ENCODE results near the gene HDAC4.

Gene HDAC4

DNA sequence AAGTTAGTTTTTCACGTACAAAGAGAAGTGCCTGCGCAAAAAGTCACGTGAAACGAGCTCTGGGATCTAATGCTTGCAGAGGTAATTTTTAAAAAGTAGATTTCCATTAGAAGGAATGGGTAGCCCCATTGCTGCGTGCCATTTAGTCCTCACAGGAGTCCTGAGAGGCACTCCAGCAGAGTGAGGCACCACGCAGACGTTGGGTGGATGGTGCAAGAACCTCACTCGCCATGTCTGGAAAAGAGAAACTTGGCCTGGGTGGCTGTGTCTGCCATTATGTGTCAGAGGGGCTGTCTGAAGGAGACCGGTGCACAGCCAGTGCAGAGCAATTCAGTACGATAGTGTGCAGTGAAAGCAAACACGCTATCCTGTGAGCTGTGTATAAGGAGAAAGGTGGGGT is 1.8 kb upstream of the HDAC4 start:
- H3K4me3 ChIP-seq, result peak overlapping the region in 7 of 10 experiments; percentile 59 to 75 (median 68); a peak in 10 of 20 replicates

GRCh38 chr2:239401881-239402233 is 1.0 kb upstream of the HDAC4 start:
- H3K9ac ChIP-seq, result peak overlapping the region; percentile 96 to 100 (median 98)

More for the DNA sequence above, 1.8 kb upstream of the HDAC4 start:
- Histone ChIP-seq H3K27me3 (no peaks in the 10 kb centered on the region), H3K27ac (peak overlapping the region in 1 of 11 experiments; percentile 99; a peak in 1 of 22 replicates), H3K4me1 (peaks cover 25 to 46% (median 35%) of the 10 kb centered on the region in 10 experiments), H3K9ac (peak overlapping the region in 8 of 11 experiments; percentile 96 to 100 (median 98); a peak in 8 of 22 replicates), H4K20me1 (peaks cover 11 to 24% (median 20%) of the 10 kb centered on the region in 11 experiments; a peak in 21 of 22 replicates), H3K36me3 (no peaks in the 10 kb centered on the region), H3K9me3 (replicated peaks in 1 of 11) (no peaks in the 10 kb centered on the region; a peak in 1 of 22 replicates), H3K4me2 (peak overlapping the region; percentile 80 to 96 (median 90))
- TF ChIP-seq Cebpa-rat (IDR thresholded peaks at IDR 0.05), result no peak

DNA sequence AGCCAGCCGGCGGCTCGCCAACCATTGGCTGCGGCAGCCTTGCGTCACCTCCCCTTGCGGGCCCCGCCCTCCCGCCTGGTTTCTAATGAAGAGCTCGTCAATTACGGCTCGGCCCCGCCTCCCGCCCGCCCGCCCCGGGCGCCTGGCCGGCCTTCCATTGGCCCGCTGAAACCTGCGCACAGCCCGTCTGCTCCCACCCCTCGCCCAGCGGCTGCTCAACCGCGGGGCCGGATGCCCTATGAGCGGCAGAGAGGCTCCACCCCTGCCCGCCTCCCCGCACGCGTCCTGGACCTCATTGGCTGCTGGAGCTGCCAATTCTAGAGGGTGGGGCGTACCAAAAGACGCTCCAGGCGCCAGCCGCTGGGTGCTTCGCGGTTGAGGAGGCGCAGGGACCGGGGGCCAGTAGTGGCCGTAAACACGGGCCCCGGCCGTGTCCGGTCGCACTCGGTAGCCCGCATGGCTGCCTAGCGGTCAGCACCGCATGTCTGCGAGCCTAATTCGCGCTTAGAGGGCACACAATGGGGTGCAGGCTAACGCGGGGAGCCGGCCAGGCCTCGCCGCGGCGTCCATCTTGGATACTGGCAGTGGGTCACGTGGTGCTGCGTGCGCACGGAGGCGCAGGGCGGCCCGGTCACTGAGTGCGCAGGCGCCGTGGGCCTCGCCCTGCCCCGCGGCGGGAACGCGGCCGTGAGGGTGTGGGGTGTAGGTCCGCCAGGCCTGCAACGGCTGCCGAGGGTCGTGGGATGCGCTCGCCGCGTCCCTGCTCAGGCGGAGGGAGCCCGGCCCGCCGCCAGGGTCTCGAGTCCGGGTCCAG is 454 bp upstream of the HDAC4 start:
- no peaks in the 10 kb centered on the region; a peak in 1 of 22 replicates for H3K36me3 ChIP-seq
- peak overlapping the region; percentile 96 to 100 (median 99) for H3K27ac ChIP-seq
- peaks cover 34 to 44% (median 40%) of the 10 kb centered on the region in 10 experiments for H3K4me1 ChIP-seq
- no peaks in the 10 kb centered on the region for H3K27me3 ChIP-seq
- H3K4me3 ChIP-seq, result peak overlapping the region; percentile 78 to 94 (median 90)
- H3K9ac ChIP-seq, result peak overlapping the region; percentile 96 to 100 (median 98)
- H3K4me2 ChIP-seq, result peak overlapping the region; percentile 80 to 96 (median 90)
- TF ChIP-seq Cebpa-rat (IDR thresholded peaks at IDR 0.05), result no peak
- peaks cover 25 to 38% (median 34%) of the 10 kb centered on the region in 11 experiments; a peak in 21 of 22 replicates for H4K20me1 ChIP-seq
- H3K9me3 ChIP-seq (replicated peaks in 1 of 11), result no peaks in the 10 kb centered on the region; a peak in 1 of 22 replicates

More at GRCh38 chr2:239401881-239402233, 1.0 kb upstream of the HDAC4 start:
- Histone ChIP-seq H3K4me1 (peaks cover 33 to 48% (median 39%) of the 10 kb centered on the region in 10 experiments), H3K4me3 (peak overlapping the region; percentile 59 to 75 (median 68)), H4K20me1 (peaks cover 19 to 32% (median 28%) of the 10 kb centered on the region in 11 experiments; a peak in 21 of 22 replicates), H3K9me3 (replicated peaks in 1 of 11) (no peaks in the 10 kb centered on the region; a peak in 1 of 22 replicates), H3K27me3 (no peaks in the 10 kb centered on the region), H3K36me3 (no peaks in the 10 kb centered on the region; a peak in 1 of 22 replicates), H3K27ac (peak overlapping the region; percentile 96 to 100 (median 99)), H3K4me2 (peak overlapping the region; percentile 80 to 96 (median 90))
- TF ChIP-seq Cebpa-rat (IDR thresholded peaks at IDR 0.05), result no peak

GRCh38 chr2:239399921-239400595 is 762 bp downstream of the HDAC4 start:
- peak overlapping the region; percentile 78 to 94 (median 90) for H3K4me3 ChIP-seq
- H3K9ac ChIP-seq, result peak overlapping the region; percentile 88 to 96 (median 93)
- TF ChIP-seq Cebpa-rat (IDR thresholded peaks at IDR 0.05), result no peak
- no peaks in the 10 kb centered on the region for H3K27me3 ChIP-seq
- no peaks in the 10 kb centered on the region; a peak in 1 of 22 replicates for H3K36me3 ChIP-seq
- peaks cover 35 to 50% (median 46%) of the 10 kb centered on the region in 11 experiments; a peak in 21 of 22 replicates for H4K20me1 ChIP-seq
- peaks cover 36 to 43% (median 40%) of the 10 kb centered on the region in 10 experiments for H3K4me1 ChIP-seq
- H3K27ac ChIP-seq, result peak overlapping the region; percentile 82 to 95 (median 88)
- peak overlapping the region; percentile 77 to 98 (median 94) for H3K4me2 ChIP-seq
- no peaks in the 10 kb centered on the region for H3K9me3 ChIP-seq (replicated peaks in 1 of 11)

GRCh38 chr2:239399433-239399920 is 1.3 kb downstream of the HDAC4 start:
- Histone ChIP-seq H3K27me3 (no peaks in the 10 kb centered on the region), H3K9ac (peak overlapping the region; percentile 88 to 96 (median 93)), H3K27ac (peak overlapping the region; percentile 82 to 95 (median 88); a peak in 19 of 22 replicates), H3K4me1 (peaks cover 38 to 48% (median 45%) of the 10 kb centered on the region in 10 experiments), H3K9me3 (replicated peaks in 1 of 11) (no peaks in the 10 kb centered on the region), H3K4me2 (peak overlapping the region; percentile 77 to 98 (median 94)), H4K20me1 (peaks cover 41 to 56% (median 52%) of the 10 kb centered on the region in 11 experiments; a peak in 21 of 22 replicates), H3K36me3 (peaks cover 0 to 3% (median 0%) of the 10 kb centered on the region in 11 experiments; a peak in 2 of 22 replicates), H3K4me3 (peak overlapping the region; percentile 78 to 94 (median 90))
- no peak for TF ChIP-seq Cebpa-rat (IDR thresholded peaks at IDR 0.05)

- peak overlapping the region; percentile 58 to 96 (median 93); a peak in 14 of 22 replicates for H3K9ac ChIP-seq
- H3K4me3 ChIP-seq, result peak overlapping the region in 7 of 10 experiments; percentile 24 to 93 (median 89); a peak in 7 of 20 replicates
- H3K4me1 ChIP-seq, result peaks cover 44 to 56% (median 50%) of the 10 kb centered on the region in 10 experiments
- no peaks in the 10 kb centered on the region for H3K9me3 ChIP-seq (replicated peaks in 1 of 11)
- TF ChIP-seq Cebpa-rat (IDR thresholded peaks at IDR 0.05), result no peak
- H3K27ac ChIP-seq, result peak overlapping the region in 1 of 11 experiments; percentile 6; a peak in 1 of 22 replicates
- H3K36me3 ChIP-seq, result peaks cover 0 to 3% (median 0%) of the 10 kb centered on the region in 11 experiments; a peak in 2 of 22 replicates
- no peaks in the 10 kb centered on the region for H3K27me3 ChIP-seq
- H3K4me2 ChIP-seq, result peak overlapping the region; percentile 77 to 98 (median 94)
- peaks cover 48 to 63% (median 56%) of the 10 kb centered on the region in 11 experiments; a peak in 21 of 22 replicates for H4K20me1 ChIP-seq
Observed at GRCh38 chr2:239398521-239398921, 2.3 kb downstream of the HDAC4 start.

DNA sequence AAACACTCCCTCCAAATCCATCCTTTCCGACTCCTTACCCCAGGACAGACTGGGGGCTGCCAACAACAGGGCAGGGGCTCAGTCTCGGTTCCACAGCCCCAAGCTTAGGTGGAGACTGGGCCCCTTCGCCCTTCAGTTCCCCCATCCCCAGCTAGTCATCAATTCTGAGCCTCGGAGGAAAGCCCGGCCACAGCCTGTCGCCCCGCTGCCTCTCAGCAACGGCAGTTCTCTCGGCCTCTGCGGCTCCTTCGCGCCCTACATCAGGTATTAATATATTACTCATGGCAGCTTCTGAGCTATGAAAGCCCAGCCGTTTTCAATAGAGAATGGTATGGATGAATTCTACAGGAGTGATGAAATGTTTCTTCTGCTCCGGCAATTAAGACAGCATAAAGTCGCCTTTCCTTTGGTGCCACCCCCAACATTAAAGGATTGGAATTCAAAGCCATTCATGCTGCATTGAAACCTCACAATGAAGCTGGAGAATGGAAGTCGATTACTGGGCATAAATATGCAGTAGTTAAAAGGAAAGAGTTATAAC is 2.8 kb downstream of the HDAC4 start:
- peaks cover 0 to 3% (median 0%) of the 10 kb centered on the region in 11 experiments; a peak in 2 of 22 replicates for H3K36me3 ChIP-seq
- H4K20me1 ChIP-seq, result peaks cover 52 to 69% (median 60%) of the 10 kb centered on the region in 11 experiments; a peak in 21 of 22 replicates
- no peaks in the 10 kb centered on the region for H3K9me3 ChIP-seq (replicated peaks in 1 of 11)
- peak overlapping the region in 2 of 10 experiments; percentile 89 to 91; a peak in 3 of 20 replicates for H3K4me3 ChIP-seq
- TF ChIP-seq Cebpa-rat (IDR thresholded peaks at IDR 0.05), result no peak
- peak overlapping the region in 6 of 11 experiments; percentile 12 to 96 (median 90); a peak in 6 of 22 replicates for H3K9ac ChIP-seq
- peak overlapping the region; percentile 77 to 98 (median 94) for H3K4me2 ChIP-seq
- no peaks in the 10 kb centered on the region for H3K27me3 ChIP-seq
- no peak overlapping the region for H3K27ac ChIP-seq
- peaks cover 47 to 61% (median 54%) of the 10 kb centered on the region in 10 experiments for H3K4me1 ChIP-seq

Data from BLaER1 treated with 17β-estradiol and CSF1 and Interleukin-3, amounts not matched to agents 10 nM and 100 nM (cell line).